Measurements from ENCODE around the gene G0S2. TPM values are rescaled to one million over a fixed set of nuclear protein-coding genes. Genes with fewer than 3 reads are reported as not detected.
A peak's percentile ranks its signal among the peaks of the same experiment; 100 is the strongest.

Gene G0S2
- total RNA-seq, 2 donors from 2014 or later, result 11.0 to 83.5 TPM

GRCh38 chr1:209688746-209689234 lies 13.6 kb downstream of the G0S2 start:
- Histone ChIP-seq H3K4me3 (no peak overlapping the region), H3K9me3 (no peaks in the 10 kb centered on the region), H3K27ac (no peak overlapping the region), H3K4me1 (ENCODE audit: control insufficient read depth in 1 of 2, low read depth in 2 of 2) (no peaks in the 10 kb centered on the region), H3K36me3 (no peaks in the 10 kb centered on the region), H3K27me3 (replicated peaks; ENCODE audit: insufficient read depth) (no peaks in the 10 kb centered on the region)
- ATAC-seq (ENCODE audit: insufficient number of reproducible peaks, low FRiP score, low read depth) (no peak), DNase-seq (ENCODE audit: low spot score) (no peak)
- no peak for TF ChIP-seq CTCF (IDR thresholded peaks at IDR 0.05)

GRCh38 chr1:209689477-209689876 lies 14.3 kb downstream of the G0S2 start:
- ATAC-seq (ENCODE audit: insufficient number of reproducible peaks, low FRiP score, low read depth), result no peak
- H3K4me3 ChIP-seq, result no peak overlapping the region
- TF ChIP-seq CTCF (IDR thresholded peaks at IDR 0.05), result no peak
- H3K36me3 ChIP-seq, result no peaks in the 10 kb centered on the region
- H3K4me1 ChIP-seq (ENCODE audit: control insufficient read depth in 1 of 2, low read depth in 2 of 2), result no peaks in the 10 kb centered on the region
- no peak for DNase-seq (ENCODE audit: low spot score)
- no peak overlapping the region for H3K27ac ChIP-seq
- no peaks in the 10 kb centered on the region for H3K27me3 ChIP-seq (replicated peaks; ENCODE audit: insufficient read depth)
- H3K9me3 ChIP-seq, result no peaks in the 10 kb centered on the region

- TF ChIP-seq CTCF (IDR thresholded peaks at IDR 0.05), result no peak
- H3K27me3 ChIP-seq (replicated peaks; ENCODE audit: insufficient read depth), result no peaks in the 10 kb centered on the region
- no peaks in the 10 kb centered on the region for H3K9me3 ChIP-seq
- H3K4me1 ChIP-seq (ENCODE audit: control insufficient read depth in 1 of 2, low read depth in 2 of 2), result no peaks in the 10 kb centered on the region
- no peak overlapping the region for H3K27ac ChIP-seq
- H3K36me3 ChIP-seq, result no peaks in the 10 kb centered on the region
- H3K4me3 ChIP-seq, result no peak overlapping the region
- DNase-seq (ENCODE audit: low spot score) (no peak), ATAC-seq (ENCODE audit: insufficient number of reproducible peaks, low FRiP score, low read depth) (no peak)
These were observed 16.0 kb downstream of the G0S2 start for GRCh38 chr1:209691237-209691636.

GRCh38 chr1:209692296-209692695 lies 17.1 kb downstream of the G0S2 start:
- Histone ChIP-seq H3K36me3 (no peaks in the 10 kb centered on the region), H3K9me3 (no peaks in the 10 kb centered on the region), H3K4me1 (ENCODE audit: control insufficient read depth in 1 of 2, low read depth in 2 of 2) (no peaks in the 10 kb centered on the region), H3K27ac (no peak overlapping the region), H3K27me3 (replicated peaks; ENCODE audit: insufficient read depth) (no peaks in the 10 kb centered on the region), H3K4me3 (no peak overlapping the region)
- ATAC-seq (ENCODE audit: insufficient number of reproducible peaks, low FRiP score, low read depth) (no peak), DNase-seq (ENCODE audit: low spot score) (no peak)
- TF ChIP-seq CTCF (IDR thresholded peaks at IDR 0.05), result no peak

GRCh38 chr1:209692745-209693504 lies 17.7 kb downstream of the G0S2 start:
- H3K27ac ChIP-seq, result no peak overlapping the region
- DNase-seq (ENCODE audit: low spot score), result no peak
- ATAC-seq (ENCODE audit: insufficient number of reproducible peaks, low FRiP score, low read depth), result no peak
- TF ChIP-seq CTCF (IDR thresholded peaks at IDR 0.05), result peak; percentile 79
- no peaks in the 10 kb centered on the region for H3K27me3 ChIP-seq (replicated peaks; ENCODE audit: insufficient read depth)
- no peaks in the 10 kb centered on the region for H3K4me1 ChIP-seq (ENCODE audit: control insufficient read depth in 1 of 2, low read depth in 2 of 2)
- H3K36me3 ChIP-seq, result no peaks in the 10 kb centered on the region
- H3K9me3 ChIP-seq, result no peaks in the 10 kb centered on the region
- H3K4me3 ChIP-seq, result no peak overlapping the region
